A673 (cell line): ENCODE results near the gene FAM120A. TPM values are rescaled to one million over a fixed set of nuclear protein-coding genes. Genes with fewer than 3 reads are reported as not detected.
A peak's percentile ranks its signal among the peaks of the same experiment; 100 is the strongest.

ENCODE experiments used
- BruUV-seq: library from RNA; stranded (reverse); fragments of 400-500 nt; replicated peaks from 2 replicates; lab custom pipeline; 2021; lab: Mats Ljungman, UMichigan
- CTCF ChIA-PET: fragments of 300-600 bp; sonication (Branson Sonifier 250); formaldehyde crosslinking; loops from one replicate; lab custom pipeline; 2022; ENCODE audit warnings: antibody characterized with exemption; lab: Charles Lee
- POLR2A ChIA-PET: fragments of 300-600 bp; sonication (Branson Sonifier 250); formaldehyde crosslinking; loops from one replicate; lab custom pipeline; 2022; ENCODE audit warnings: antibody characterized with exemption; ENCODE audit not compliant: low non-redundant PET; lab: Charles Lee
- DNase-seq: peaks from one replicate; pipeline ENCODE4 v3.0.0-alpha.2; 2015; ENCODE audit warnings: low spot score
- H3K27ac ChIP-seq: fragments of 200-600 bp; sonication (generic); 2 replicates; pipeline ENCODE4 v1.5.1; 2016; ENCODE audit warnings: mixed run types, low read depth, mild to moderate bottlenecking, mixed read lengths, antibody characterized with exemption, low read length; ENCODE audit not compliant: poor library complexity, severe bottlenecking
- H3K27me3 ChIP-seq: fragments of 200-600 bp; sonication (generic); replicated peaks from 2 replicates; pipeline ENCODE4 v1.6.1; 2017; ENCODE audit warnings: mixed run types, low read depth, mild to moderate bottlenecking, mixed read lengths, antibody characterized with exemption, low read length; ENCODE audit not compliant: insufficient read depth, poor library complexity
- H3K36me3 ChIP-seq: fragments of 200-600 bp; sonication (generic); 2 replicates; pipeline ENCODE4 v1.6.1; 2016; ENCODE audit warnings: mixed run types, mild to moderate bottlenecking, mixed read lengths, antibody characterized with exemption, low read length; ENCODE audit not compliant: insufficient read depth, poor library complexity, severe bottlenecking
- H3K4me1 ChIP-seq: fragments of 200-600 bp; sonication (generic); 2 replicates; pipeline ENCODE4 v1.6.1; 2017; ENCODE audit warnings: mixed run types, mild to moderate bottlenecking, mixed read lengths, antibody characterized with exemption, low read length; ENCODE audit not compliant: insufficient read depth, poor library complexity, severe bottlenecking
- H3K4me3 ChIP-seq: fragments of 200-600 bp; sonication (generic); 2 replicates; pipeline ENCODE4 v1.5.1; 2016; ENCODE audit warnings: low read depth, mixed run types, mild to moderate bottlenecking, mixed read lengths, low read length; ENCODE audit not compliant: poor library complexity, severe bottlenecking
- H3K9me3 ChIP-seq: fragments of 200-600 bp; sonication (generic); 2 replicates; pipeline ENCODE4 v1.6.1; 2016; ENCODE audit warnings: mixed run types, low read depth, mild to moderate bottlenecking, mixed read lengths, antibody characterized with exemption, low read length; ENCODE audit not compliant: poor library complexity, severe bottlenecking
- EZH2 ChIP-seq: fragments of 200-600 bp; sonication (generic); IDR thresholded peaks from 2 replicates; pipeline ENCODE4 v1.6.1; 2017; ENCODE audit warnings: borderline replicate concordance, low read depth, mild to moderate bottlenecking, mixed read lengths, antibody characterized with exemption, low read length; ENCODE audit not compliant: poor library complexity, severe bottlenecking
- intact Hi-C: fragments of 100-400 bp; cut with micrococcal nuclease; formaldehyde crosslinking; loops from one replicate; pipeline ENCODE4 v1.10.0; 2022; ENCODE audit not compliant: unreplicated experiment
- total RNA-seq: library from RNA; stranded (reverse); gene quantifications from 2 replicates; pipeline ENCODE4 v1.2.3, GENCODE V29; 2021
- TF ChIP-seq, protein P1 (sequence below): fragments of 300-800, 200-600 bp; sonication (generic); conservative IDR thresholded peaks from 2 replicates; pipeline ENCODE4 v1.5.1; 2017; ENCODE audit warnings: low read depth, mild to moderate bottlenecking, antibody characterized with exemption, low read length, moderate library complexity, mixed read lengths

The FAM120A gene
- total RNA-seq, 1 experiment from 2014 or later = 91.0 TPM

- Histone ChIP-seq H3K36me3 (peaks cover under 1% of the 10 kb centered on the region), H3K27me3 (no peaks in the 10 kb centered on the region), H3K4me3 (no peak overlapping the region), H3K9me3 (no peaks in the 10 kb centered on the region), H3K27ac (no peak overlapping the region), H3K4me1 (peaks cover 50% of the 10 kb centered on the region)
- DNase-seq = peak; percentile 52
- no TSS peak for BruUV-seq
- intact Hi-C loops = no loop called here
- TF ChIP-seq, protein P1, sequence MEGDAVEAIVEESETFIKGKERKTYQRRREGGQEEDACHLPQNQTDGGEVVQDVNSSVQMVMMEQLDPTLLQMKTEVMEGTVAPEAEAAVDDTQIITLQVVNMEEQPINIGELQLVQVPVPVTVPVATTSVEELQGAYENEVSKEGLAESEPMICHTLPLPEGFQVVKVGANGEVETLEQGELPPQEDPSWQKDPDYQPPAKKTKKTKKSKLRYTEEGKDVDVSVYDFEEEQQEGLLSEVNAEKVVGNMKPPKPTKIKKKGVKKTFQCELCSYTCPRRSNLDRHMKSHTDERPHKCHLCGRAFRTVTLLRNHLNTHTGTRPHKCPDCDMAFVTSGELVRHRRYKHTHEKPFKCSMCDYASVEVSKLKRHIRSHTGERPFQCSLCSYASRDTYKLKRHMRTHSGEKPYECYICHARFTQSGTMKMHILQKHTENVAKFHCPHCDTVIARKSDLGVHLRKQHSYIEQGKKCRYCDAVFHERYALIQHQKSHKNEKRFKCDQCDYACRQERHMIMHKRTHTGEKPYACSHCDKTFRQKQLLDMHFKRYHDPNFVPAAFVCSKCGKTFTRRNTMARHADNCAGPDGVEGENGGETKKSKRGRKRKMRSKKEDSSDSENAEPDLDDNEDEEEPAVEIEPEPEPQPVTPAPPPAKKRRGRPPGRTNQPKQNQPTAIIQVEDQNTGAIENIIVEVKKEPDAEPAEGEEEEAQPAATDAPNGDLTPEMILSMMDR = no peak
- TF ChIP-seq EZH2 = no peak
- CTCF ChIA-PET = no interaction called here
- POLR2A ChIA-PET = no interaction called here
These were observed 15.6 kb downstream of the FAM120A start for GRCh38 chr9:93467062-93467416.

DNA sequence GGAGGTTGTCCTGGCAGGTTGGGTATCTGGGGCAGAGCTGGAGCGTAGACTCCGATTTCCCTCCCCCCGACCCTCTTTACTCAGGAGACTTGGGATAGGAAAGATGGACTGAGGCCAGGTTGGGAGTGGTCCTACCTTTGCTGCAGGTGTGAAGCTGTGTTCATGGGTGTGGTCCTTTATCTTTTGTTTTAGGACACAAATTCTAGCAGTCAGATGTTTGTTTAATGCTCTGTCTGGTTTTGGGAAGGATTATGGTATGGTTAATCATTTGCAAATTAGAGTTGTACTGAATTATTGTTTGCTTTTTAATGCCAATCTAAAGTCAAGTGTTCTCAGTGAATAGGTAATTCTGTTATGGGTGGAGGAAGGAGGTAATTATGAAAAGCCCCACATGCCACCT is 16.0 kb downstream of the FAM120A start:
- BruUV-seq = no TSS peak
- CTCF ChIA-PET = no interaction called here
- POLR2A ChIA-PET = no interaction called here

DNA sequence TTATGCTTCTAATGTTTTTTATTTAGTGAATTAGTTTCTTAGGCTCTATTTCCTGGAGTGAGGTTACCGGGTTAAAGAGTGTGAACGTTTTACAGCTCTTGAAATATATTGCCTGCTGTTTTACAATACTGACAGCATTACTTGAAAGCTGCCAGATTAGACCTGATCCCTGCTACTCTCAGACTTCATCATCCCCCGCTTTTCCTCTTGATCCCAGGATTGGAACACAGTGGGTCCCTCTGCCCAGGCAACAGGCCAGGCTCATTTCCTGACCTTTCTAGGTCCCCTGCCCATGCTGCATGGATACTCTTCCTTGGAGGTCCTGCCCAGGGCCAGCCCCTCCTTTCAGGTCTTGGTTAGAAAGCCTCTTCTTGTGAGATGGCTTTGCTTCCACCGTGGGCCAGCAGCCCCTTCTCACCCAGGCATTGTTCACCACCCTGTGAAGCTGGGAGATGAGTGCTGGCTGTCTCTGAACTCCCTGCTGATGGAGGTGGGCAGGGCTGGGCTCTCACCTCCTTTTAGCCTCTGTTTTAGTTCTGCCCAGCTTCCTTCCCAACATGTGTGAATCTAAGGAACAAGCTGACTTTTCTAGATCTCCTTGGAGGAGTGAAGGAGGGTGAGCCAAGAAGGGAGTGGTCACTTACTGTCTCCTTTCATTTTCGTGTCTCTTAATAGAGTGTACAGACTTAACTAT is 17.4 kb downstream of the FAM120A start:
- intact Hi-C loops = no loop called here
- Histone ChIP-seq H3K27ac (no peak overlapping the region), H3K4me1 (peaks cover 50% of the 10 kb centered on the region), H3K4me3 (no peak overlapping the region), H3K36me3 (peaks cover 6% of the 10 kb centered on the region), H3K27me3 (no peaks in the 10 kb centered on the region), H3K9me3 (no peaks in the 10 kb centered on the region)
- peak; percentile 65 for DNase-seq
- TF ChIP-seq, protein P1 = no peak
- TF ChIP-seq EZH2 = no peak
- POLR2A ChIA-PET = no interaction called here
- no TSS peak for BruUV-seq
- CTCF ChIA-PET = no interaction called here

More for the DNA sequence above, 16.0 kb downstream of the FAM120A start:
- peaks cover 50% of the 10 kb centered on the region for H3K4me1 ChIP-seq
- intact Hi-C loops = no loop called here
- H3K4me3 ChIP-seq = no peak overlapping the region
- H3K27me3 ChIP-seq = no peaks in the 10 kb centered on the region
- no peak for DNase-seq
- TF ChIP-seq, protein P1 = no peak
- TF ChIP-seq EZH2 = no peak
- no peaks in the 10 kb centered on the region for H3K9me3 ChIP-seq
- H3K27ac ChIP-seq = no peak overlapping the region
- peaks cover 5% of the 10 kb centered on the region for H3K36me3 ChIP-seq
